Amniotic stem cell (primary cell): Measurements from ENCODE around the gene PCDHA1.
"Not testable (repeated sequence)": the region's sequence is repeated elsewhere in the genome, so short reads cannot be mapped to it uniquely, and the experiment has no call there.

ENCODE experiments used
- DNase-seq: peaks from one replicate; lab custom pipeline; 2025; lab: John Stamatoyannopoulos, UW

PCDHA1 gene

DNA sequence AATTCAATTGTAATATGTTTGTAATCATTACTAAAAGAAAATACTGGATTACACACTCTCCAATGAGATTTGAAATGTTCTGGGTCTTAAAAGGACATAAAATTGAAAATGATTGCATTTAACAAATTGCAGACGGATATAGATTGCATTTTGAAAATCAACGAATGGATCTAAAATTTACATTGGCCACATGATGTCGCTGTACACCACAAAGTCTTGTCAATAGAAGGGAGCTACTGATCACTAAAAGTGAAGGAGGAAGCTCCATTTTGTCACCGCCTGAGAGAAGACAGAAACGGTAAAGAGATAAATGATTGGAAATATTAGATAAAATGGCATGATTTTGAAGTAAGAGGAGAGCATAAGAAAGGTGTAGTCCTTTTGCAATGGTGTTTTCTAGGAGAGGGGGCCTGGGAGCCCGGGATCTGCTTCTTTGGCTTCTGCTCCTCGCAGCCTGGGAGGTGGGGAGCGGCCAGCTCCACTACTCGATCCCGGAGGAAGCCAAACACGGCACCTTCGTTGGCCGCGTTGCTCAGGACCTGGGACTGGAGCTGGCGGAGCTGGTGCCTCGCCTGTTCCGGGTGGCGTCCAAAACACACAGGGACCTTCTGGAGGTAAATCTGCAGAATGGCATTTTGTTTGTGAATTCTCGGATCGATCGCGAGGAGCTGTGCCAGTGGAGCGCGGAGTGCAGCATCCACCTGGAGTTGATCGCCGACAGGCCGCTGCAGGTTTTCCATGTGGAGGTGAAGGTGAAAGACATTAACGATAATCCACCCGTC lies at the start of gene PCDHA1:
Gene PCDHA1, plus strand, starts transcription at position 236 of the 782 bp plus-strand sequence.
- no peak for DNase-seq

DNA sequence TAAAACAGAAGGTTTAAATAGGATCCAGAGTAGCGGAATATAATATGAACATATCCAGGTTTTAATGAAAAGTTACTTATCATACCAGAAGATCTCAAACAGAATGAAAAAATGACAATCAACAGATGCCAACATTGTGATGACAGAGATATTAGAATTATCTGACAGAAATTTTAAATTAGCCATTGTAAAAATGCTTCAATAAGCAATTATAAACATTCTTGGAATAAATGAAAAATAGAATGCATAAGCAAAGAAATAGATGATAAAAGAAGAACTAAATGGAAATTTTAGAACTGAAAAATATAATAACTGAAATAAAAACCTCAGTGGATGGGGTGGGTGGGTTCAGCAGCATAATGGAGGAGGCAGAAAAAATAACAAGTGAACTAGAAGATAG lies 48.5 kb upstream of the PCDHA1 start:
- DNase-seq = no peak

- DNase-seq = no peak
These were observed 44.0 kb upstream of the PCDHA1 start for GRCh38 chr5:140741967-140742366.

GRCh38 chr5:140753561-140753960 lies 32.4 kb upstream of the PCDHA1 start:
- no peak for DNase-seq

GRCh38 chr5:140764177-140764973 lies 21.6 kb upstream of the PCDHA1 start:
- DNase-seq = no peak

DNA sequence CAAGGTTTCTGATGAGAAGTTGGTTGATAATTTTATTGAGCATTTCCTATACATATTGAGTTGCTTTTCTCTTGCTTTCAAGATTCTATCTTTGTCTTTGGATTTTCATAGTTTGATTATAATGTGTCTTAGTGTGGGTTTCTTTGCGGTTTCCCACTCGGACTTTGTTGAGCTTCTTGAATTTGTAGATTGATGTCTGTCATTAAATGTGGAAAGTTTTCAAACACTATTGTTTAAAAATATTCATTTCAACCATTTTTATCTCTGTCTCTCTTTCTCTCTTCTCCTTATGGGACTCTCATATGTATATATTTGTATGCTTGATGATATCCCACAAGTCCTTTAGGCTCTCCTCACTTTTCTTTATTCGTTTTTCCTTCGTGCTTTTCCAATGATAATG lies 18.5 kb upstream of the PCDHA1 start:
- DNase-seq = no peak

- DNase-seq = no peak
These were observed 5.4 kb upstream of the PCDHA1 start for GRCh38 chr5:140780512-140780911.

- DNase-seq = not testable (repeated sequence)
These were observed 1.5 kb downstream of the PCDHA1 start for GRCh38 chr5:140787422-140787821.

GRCh38 chr5:140787849-140788504 lies 2.0 kb downstream of the PCDHA1 start:
- not testable (repeated sequence) for DNase-seq

DNA sequence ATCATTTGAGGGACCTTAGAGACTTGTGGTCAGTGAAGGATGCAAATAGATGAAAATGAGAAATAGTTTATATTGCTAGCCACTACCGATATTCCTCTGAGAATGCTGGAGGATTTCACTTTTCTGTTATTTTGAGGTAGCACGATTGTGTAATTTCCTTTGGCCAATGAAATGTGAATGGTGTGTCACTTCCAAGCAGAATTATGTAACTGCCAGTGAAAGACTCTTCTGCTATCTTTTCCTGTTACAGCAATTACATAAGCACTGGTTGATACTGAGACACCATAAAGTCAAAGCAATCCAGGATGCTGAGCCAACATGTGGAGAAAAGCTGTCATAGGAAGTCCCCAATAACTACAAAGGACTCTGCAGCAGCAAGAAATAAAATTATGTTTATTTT lies 5.1 kb downstream of the PCDHA1 start:
- DNase-seq = no peak

- no peak for DNase-seq
These were observed 8.8 kb downstream of the PCDHA1 start, which contains the start of gene PCDHA2 for GRCh38 chr5:140794595-140795258. Gene PCDHA2, plus strand, starts transcription at chr5:140794852.

DNA sequence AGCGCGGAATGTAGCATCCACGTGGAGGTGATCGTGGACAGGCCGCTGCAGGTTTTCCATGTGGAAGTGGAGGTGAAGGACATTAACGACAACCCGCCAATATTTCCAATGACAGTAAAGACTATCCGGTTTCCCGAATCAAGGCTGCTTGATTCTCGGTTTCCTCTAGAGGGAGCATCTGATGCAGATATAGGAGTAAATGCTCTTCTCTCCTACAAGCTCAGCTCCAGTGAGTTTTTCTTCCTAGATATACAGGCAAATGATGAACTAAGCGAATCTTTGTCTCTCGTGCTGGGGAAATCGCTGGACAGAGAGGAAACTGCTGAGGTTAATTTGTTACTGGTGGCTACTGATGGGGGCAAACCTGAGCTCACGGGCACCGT lies 9.3 kb downstream of the PCDHA1 start:
- DNase-seq = no peak

- DNase-seq = not testable (repeated sequence)
These were observed 10.3 kb downstream of the PCDHA1 start for GRCh38 chr5:140796072-140796717.

DNA sequence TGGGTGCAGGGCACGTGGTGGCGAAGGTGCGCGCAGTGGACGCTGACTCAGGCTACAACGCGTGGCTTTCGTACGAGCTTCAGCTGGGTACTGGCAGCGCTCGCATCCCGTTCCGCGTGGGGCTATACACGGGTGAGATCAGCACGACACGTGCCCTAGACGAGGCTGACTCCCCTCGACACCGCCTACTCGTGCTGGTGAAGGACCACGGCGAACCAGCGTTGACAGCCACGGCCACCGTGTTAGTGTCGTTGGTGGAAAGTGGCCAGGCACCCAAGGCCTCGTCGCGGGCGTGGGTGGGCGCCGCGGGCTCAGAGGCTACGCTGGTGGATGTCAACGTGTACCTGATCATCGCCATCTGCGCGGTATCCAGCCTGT lies 10.8 kb downstream of the PCDHA1 start:
- DNase-seq = no peak

GRCh38 chr5:140800816-140801493 lies 15.0 kb downstream of the PCDHA1 start, which contains the start of gene PCDHA3:
Gene PCDHA3, plus strand, starts transcription at chr5:140801057.
- no peak for DNase-seq

DNA sequence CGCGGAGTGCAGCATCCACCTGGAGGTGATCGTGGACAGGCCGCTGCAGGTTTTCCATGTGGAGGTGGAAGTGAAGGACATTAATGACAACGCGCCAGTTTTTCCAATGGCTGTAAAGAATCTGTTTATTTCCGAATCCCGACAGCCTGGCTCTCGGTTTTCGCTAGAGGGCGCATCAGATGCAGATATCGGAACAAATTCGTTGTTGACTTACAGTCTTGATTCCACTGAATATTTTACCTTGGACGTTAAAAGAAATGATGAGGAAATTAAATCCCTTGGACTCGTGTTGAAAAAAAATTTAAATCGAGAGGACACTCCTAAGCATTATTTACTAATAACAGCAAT lies 15.5 kb downstream of the PCDHA1 start:
- no peak for DNase-seq

GRCh38 chr5:140802381-140802780 lies 16.4 kb downstream of the PCDHA1 start:
- DNase-seq = not testable (repeated sequence)

DNA sequence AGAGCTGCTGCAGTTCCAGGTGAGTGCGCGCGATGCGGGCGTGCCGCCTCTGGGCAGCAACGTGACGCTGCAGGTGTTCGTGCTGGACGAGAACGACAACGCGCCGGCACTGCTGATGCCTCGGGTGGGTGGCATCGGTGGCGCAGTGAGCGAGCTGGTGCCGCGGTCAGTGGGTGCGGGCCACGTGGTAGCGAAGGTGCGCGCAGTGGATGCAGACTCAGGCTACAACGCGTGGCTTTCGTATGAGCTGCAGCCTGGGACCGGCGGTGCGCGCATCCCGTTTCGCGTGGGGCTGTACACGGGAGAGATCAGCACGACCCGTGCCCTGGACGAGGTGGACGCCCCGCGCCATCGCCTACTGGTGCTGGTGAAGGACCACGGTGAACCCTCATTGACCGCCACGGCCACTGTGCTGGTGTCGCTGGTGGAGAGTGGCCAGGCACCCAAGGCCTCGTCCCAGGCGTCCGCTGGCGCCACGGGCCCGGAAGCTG lies 16.9 kb downstream of the PCDHA1 start:
- no peak for DNase-seq

DNA sequence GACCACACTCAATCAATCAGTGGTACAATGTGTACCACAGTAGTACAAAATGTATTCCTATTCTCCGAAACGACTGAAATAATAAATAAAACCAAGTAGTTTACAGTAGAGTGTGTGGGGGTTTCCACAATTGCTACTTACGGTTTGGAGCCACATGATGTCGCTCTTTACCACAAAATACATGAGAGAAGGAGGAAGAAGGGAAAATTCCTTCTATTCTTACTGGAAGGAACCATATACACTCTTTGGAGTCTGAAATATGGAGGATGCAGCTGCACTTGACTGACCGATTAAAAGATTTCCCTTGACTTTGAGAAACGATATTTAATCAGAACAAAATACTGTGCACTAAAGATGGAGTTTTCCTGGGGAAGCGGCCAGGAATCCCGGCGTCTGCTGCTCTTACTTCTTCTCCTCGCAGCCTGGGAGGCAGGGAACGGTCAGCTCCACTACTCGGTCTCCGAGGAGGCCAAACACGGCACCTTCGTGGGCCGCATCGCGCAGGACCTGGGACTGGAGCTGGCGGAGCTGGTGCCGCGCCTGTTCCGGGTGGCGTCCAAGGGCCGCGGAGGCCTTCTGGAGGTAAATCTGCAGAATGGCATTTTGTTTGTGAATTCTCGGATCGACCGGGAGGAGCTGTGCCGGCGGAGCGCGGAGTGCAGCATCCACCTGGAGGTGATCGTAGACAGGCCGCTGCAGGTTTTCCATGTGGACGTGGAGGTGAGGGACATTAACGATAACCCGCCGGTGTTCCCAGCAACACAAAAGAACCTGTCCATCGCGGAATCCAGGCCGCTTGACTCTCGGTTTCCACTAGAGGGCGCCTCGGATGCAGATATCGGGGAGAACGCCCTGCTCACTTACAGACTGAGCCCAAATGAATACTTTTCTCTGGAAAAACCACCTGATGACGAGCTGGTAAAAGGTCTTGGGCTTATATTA lies 21.2 kb downstream of the PCDHA1 start, which contains the start of gene PCDHA4:
Gene PCDHA4, plus strand, starts transcription at position 235 of the 942 bp plus-strand sequence.
- no peak for DNase-seq
